Measurements from ENCODE around the gene EFNA5. TPM values are rescaled to one million over a fixed set of nuclear protein-coding genes. Genes with fewer than 3 reads are reported as not detected.

Gene EFNA5
- total and polyA plus RNA-seq, 2 of the 13 experiments (the other 11 are each of a cell fraction or from before 2014, with no cell fraction given) = not detected

- TF ChIP-seq, protein P1, sequence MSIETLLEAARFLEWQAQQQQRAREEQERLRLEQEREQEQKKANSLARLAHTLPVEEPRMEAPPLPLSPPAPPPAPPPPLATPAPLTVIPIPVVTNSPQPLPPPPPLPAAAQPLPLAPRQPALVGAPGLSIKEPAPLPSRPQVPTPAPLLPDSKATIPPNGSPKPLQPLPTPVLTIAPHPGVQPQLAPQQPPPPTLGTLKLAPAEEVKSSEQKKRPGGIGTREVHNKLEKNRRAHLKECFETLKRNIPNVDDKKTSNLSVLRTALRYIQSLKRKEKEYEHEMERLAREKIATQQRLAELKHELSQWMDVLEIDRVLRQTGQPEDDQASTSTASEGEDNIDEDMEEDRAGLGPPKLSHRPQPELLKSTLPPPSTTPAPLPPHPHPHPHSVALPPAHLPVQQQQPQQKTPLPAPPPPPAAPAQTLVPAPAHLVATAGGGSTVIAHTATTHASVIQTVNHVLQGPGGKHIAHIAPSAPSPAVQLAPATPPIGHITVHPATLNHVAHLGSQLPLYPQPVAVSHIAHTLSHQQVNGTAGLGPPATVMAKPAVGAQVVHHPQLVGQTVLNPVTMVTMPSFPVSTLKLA (IDR thresholded peaks at IDR 0.05) = no peak
- no peak for TF ChIP-seq TMF1 (CRISPR knock-in tag; IDR thresholded peaks at IDR 0.05; ENCODE audit: low read depth)
- TF ChIP-seq ZNF253 (CRISPR knock-in tag; IDR thresholded peaks at IDR 0.05; ENCODE audit: borderline replicate concordance) = no peak
These were observed 66.4 kb downstream of the EFNA5 start (continued) for GRCh38 chr5:107604146-107604910.

- no peak for ATAC-seq
- Histone ChIP-seq H3K4me1 (ENCODE audit: insufficient read depth, low read length) (peaks cover 11% of the 10 kb centered on the region), H3K4me2 (ENCODE audit: low read depth, low read length) (no peak overlapping the region), H2AFZ (ENCODE audit: low read length) (no peak overlapping the region), H3K79me2 (ENCODE audit: insufficient read depth, low read length) (no peaks in the 10 kb centered on the region), H3K36me3 (replicated peaks in 1 of 2; ENCODE audit: control insufficient read depth in 1 of 2, insufficient read depth in 2 of 2, low read length in 2 of 2) (no peaks in the 10 kb centered on the region), H3K27me3 (ENCODE audit: control insufficient read depth in 1 of 2, insufficient read depth in 2 of 2, low read length in 2 of 2) (no peaks in the 10 kb centered on the region), H3K27ac (ENCODE audit: extremely low read length, insufficient read depth, low read length) (no peak overlapping the region), H3K9me3 (ENCODE audit: low read length) (no peaks in the 10 kb centered on the region), H4K20me1 (ENCODE audit: insufficient read depth, low read length) (no peaks in the 10 kb centered on the region), H3K9ac (ENCODE audit: insufficient read depth, low read depth, low read length) (no peak overlapping the region), H3K4me3 (replicated peaks in 1 of 3; ENCODE audit: insufficient read depth in 1 of 3, low read depth in 2 of 3, low read length in 3 of 3) (no peak overlapping the region)
- WGBS (ENCODE audit: low lambda C conversion rate) = 38% methylated on average over 6 of the region's 6 CpGs
- TF ChIP-seq NR2F6 (IDR thresholded peaks at IDR 0.05) (no peak), NR2F6 (CRISPR knock-in tag; IDR thresholded peaks at IDR 0.05) (no peak), GABPB1 (CRISPR knock-in tag; IDR thresholded peaks at IDR 0.05) (no peak), JDP2 (CRISPR knock-in tag; IDR thresholded peaks at IDR 0.05; ENCODE audit: borderline replicate concordance) (no peak), NFKBIZ (CRISPR knock-in tag; IDR thresholded peaks at IDR 0.05) (no peak), ZNF160 (CRISPR knock-in tag; IDR thresholded peaks at IDR 0.05) (no peak), ZNF513 (CRISPR knock-in tag; conservative IDR thresholded peaks at IDR 0.05) (no peak), TAF15 (IDR thresholded peaks at IDR 0.05; ENCODE audit: low read depth, low read length, poor library complexity, severe bottlenecking) (no peak), ISX (CRISPR knock-in tag; conservative IDR thresholded peaks at IDR 0.05) (no peak)
- BruUV-seq (replicated peaks) = no TSS peak
- FAIRE-seq = no peak
- intact Hi-C loops (cut with micrococcal nuclease; ENCODE audit: unreplicated experiment) (no loop called here), in situ Hi-C loops (cut with HindIII; ENCODE audit: extremely low pct_ligation_motif_present, low pct_unique_long_range_greater_than_20kb) (no loop called here)
- ChIA-PET CTCF (ENCODE audit: low intra/inter-chr PET ratio, low total read pairs) (no interaction called here), POLR2A (no interaction called here)
- DNase-seq (ENCODE audit: low spot score) = no peak
These were observed 67.4 kb downstream of the EFNA5 start for GRCh38 chr5:107603349-107603748.

Data from HepG2 (cell line).